ENCODE measurements around the gene BRICD5. TPM values are rescaled to one million over a fixed set of nuclear protein-coding genes. Genes with fewer than 3 reads are reported as not detected.
"Not testable (repeated sequence)": the region's sequence is repeated elsewhere in the genome, so short reads cannot be mapped to it uniquely, and the experiment has no call there.

The BRICD5 gene
- total RNA-seq, 1 donor from 2014 or later, result 3.7 TPM

DNA sequence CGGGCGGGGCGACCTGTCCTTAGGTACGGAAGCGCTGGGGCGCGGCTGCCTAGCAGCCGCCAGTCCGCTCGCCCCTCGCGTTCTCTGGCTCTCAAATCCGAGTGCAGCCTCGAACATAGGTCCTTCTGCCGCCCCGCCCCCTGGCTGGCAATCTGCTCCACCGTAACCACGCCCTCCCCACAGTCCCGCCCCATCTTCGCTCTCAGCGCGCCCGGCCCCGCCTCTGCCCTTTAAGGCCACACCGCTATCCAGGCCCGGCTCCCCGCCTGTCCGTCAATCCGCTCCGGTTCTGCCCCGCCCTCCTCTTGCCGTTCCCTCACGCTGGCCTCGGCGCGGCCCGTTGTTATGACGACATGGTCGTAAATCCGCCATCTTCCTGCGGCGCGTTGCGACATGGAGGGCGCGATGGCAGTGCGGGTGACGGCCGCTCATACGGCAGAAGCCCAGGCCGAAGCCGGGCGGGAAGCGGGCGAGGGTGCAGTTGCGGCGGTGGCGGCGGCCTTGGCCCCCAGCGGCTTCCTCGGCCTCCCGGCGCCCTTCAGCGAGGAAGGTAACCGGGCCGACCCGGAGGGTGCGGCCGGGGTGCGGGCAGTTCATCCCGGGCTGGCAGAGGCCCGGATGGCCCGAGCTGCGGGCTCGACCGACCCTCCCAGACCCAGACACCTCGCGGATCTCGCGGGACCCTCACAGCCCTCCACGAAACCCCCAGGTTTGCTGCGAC, 12.7 kb upstream of the BRICD5 start, which contains the start of gene E4F1:
TSS of gene E4F1 (plus strand) at position 371 of the 721 bp plus-strand sequence. CDS start at position 394, 23 bp downstream.
- DNase-seq, result peak; percentile 97

DNA sequence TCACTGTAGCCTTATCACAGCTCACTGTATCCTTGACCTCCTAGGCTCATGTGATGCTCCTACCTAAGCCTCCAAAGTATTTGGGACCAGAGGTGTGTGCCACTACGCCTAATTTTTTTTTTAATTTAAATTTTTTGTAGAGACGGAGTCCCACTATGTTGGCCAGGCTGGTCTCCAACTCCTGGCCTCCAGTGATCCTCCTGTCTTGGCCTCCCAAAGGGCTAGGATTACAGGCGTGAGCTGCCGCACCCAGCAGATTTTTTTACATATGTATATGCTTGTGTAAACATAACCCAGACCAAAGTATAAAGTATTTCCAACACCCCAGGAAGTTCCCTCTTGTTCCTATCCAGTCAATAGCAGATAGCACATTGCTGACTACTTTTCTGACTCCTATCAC, 5.7 kb upstream of the BRICD5 start:
- DNase-seq, result no peak

GRCh38 chr16:2214719-2214968, 4.0 kb upstream of the BRICD5 start, which contains the start of gene PGP:
Gene PGP (minus strand): TSS chr16:2214840. CDS start chr16:2214777, 63 bp downstream.
- DNase-seq, result no peak

- DNase-seq, result no peak
Measured at GRCh38 chr16:2213817-2214718, 3.4 kb upstream of the BRICD5 start.

- no peak for DNase-seq
Measured at GRCh38 chr16:2212362-2213324, 2.0 kb upstream of the BRICD5 start.

GRCh38 chr16:2211923-2212347, 1.3 kb upstream of the BRICD5 start:
- DNase-seq, result no peak

DNA sequence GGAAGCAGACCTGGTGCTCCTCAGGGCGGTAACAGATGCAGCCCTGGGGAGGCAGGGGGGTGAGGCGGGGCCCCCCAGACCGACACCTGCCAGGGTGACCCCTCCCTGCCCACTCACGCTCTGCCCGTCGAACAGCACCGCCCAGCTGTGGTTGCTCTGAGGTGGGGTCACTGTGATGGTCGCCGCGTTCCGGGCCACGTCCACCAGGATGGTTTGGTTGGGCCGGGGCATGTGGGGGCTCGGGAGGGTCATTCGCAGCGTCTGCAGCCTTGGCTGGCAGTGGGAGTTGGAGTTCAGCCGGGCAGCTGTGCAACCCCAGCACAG, 692 bp downstream of the BRICD5 start:
- no peak for DNase-seq

DNA sequence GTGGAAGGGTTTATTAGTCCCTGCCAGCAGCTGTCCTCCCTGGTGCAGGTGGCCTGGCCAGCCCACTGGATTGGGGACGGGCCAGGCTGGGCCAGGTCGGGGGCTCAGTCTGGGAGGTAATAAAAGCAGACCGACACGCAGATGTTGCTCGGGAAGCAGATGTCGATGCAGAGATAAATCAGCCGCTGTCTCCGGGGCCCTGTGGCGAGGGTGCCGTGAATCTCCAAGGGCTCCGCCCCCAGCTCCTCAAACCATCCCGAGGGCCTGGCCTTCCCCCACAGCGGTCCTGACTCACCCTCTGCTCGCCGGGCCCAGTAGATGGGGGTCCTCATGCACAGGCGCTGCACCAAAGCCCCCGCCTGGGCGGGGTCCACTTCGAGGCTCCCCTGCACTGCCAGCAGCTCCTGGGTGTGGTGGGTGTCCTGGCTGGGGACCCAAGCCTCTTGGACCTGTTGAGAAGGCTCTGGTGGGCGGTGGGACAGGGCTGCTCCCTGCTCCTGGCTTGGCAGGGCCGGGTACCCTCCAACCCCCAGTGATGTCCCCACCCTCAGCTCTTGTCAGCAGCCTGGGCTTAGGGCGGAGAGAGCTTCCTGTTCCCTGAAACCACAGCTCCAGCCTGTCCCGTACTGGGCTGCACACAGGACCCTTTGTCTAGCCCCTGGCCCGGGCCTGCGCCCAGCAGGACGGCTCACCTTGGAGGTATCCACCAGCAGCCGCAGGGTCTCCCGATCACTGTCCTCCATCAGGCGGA, 1.2 kb downstream of the BRICD5 start:
- DNase-seq, result no peak

- DNase-seq, result no peak
Measured at GRCh38 chr16:2208772-2209171, 1.9 kb downstream of the BRICD5 start.

- no peak for DNase-seq
Measured at GRCh38 chr16:2208308-2208707, 2.4 kb downstream of the BRICD5 start.

DNA sequence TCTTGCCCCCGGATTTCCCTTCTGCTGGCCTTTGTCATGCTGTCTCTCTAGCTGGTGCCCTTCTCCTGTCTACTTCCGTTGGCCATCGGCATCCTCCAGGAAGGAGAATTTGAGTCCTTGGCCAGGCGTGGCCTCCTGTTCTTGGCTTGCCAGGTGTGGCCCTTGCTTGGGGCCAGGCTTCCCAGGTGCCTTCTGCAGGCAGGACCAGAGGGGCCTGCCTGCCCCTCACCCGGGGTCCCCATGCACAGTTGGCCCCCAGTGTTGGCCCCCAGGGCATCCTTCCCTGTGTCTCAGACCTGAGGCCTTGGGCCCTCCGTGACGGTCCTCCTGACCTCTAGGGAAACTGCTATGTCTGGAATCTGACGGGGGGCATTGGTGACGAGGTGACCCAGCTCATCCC, 2.8 kb downstream of the BRICD5 start:
- DNase-seq, result no peak

DNA sequence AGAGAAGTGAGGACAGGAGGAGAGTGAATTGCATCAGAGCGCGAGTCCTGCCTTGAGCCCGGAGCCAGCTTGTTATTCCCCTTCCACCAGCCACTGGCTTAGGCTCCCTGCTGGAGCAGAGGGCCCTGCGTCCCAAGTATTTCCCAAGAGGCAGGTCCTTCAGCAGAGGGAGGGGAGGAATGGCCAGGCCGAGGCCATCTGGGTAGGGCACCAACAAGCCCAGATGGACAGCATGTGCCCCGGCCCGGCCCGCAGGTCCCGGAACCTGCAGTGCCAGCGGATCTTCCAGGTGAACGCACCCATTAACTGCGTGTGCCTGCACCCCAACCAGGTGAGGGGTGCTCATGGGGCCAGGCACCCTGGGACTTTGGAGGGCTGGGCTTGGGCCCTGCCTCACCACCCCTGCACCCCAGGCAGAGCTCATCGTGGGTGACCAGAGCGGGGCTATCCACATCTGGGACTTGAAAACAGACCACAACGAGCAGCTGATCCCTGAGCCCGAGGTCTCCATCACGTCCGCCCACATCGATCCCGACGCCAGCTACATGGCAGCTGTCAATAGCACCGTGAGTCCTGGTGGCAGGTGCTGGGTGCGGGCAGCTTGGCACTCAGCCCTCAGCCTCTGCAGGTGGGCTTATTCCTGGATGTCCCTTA, 3.8 kb downstream of the BRICD5 start:
- DNase-seq, result no peak

GRCh38 chr16:2206420-2206779, 4.3 kb downstream of the BRICD5 start:
- DNase-seq, result no peak

DNA sequence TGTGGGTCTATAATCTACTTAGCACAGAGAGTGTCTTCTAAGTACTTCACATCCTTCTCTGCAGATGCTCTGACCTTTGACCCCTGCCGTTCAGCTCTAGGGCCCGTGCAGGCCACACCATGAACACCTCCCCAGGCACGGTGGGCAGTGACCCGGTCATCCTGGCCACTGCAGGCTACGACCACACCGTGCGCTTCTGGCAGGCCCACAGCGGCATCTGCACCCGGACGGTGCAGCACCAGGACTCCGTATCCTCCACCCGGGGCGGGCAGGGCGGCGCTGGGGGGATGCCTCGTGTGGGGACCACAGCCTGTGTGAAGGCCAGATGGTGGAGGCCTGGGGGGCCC, 4.7 kb downstream of the BRICD5 start:
- no peak for DNase-seq

DNA sequence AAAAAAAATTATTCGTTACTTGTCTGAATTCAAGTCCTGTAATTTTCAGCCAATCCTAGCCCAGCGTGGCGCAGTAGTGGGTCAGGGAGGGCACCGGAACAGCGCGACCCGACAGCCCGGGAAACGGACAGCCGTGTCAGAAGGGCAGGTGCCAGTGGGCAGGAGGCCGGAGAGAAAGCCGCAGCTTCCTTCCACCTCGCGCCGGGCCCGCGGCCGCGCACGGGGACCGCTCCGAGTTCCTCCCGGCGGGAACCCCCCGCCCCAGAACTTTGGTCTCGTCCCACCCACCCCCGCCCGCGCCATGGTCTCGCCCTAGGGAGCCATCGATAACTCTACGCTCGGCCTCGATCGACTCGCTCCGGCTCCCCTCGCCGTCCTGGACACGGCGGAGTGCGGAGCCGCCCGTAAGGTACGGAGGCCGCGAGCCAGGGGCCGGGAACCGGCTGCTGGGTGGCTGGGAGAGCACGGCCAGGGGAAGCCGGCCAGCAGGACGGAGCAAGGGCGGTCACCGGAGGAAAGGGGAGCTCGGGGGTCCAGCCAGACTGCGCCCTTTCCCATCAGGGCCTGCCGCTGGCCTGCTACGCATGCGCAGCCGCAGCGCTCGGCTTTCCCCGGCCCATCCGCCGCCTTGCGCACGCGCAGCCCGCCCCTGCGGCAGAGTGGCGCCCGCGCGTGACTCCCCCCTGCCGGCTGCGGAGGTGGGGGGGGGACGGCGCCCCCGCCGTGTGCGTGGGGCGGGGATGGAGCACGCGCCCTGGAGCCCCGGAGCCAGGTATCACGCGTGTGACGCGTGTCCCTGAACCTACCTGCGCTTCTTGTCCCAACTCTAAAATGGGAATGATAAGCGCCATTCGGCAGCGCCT, 5.3 kb downstream of the BRICD5 start, which contains the start of gene MLST8:
TSS of gene MLST8 (plus strand) at position 351 of the 863 bp plus-strand sequence. CDS start 632 bp downstream, outside the sequence.
- peak; percentile 85 for DNase-seq

GRCh38 chr16:2204416-2205103, 6.1 kb downstream of the BRICD5 start:
- no peak for DNase-seq

GRCh38 chr16:2203119-2203688, 7.5 kb downstream of the BRICD5 start:
- DNase-seq, result not testable (repeated sequence)

- DNase-seq, result no peak
Measured at GRCh38 chr16:2200313-2200712, 10.3 kb downstream of the BRICD5 start.

GRCh38 chr16:2199621-2200139, 11.0 kb downstream of the BRICD5 start:
- no peak for DNase-seq

Data from occipital lobe (tissue), 2 donors.